Coronary artery (tissue), 2 donors: ENCODE measurements around the gene COL26A1.

Experiments used
- DNase-seq: peaks from one replicate; pipeline ENCODE4 v3.0.0-alpha.2; 2017; ENCODE audit warnings: low spot score
- H3K27ac ChIP-seq, 2 donors: fragments of 200-600 bp; sonication (generic); one replicate each; pipeline ENCODE4 v1.5.1; 2016 to 2019
- H3K4me3 ChIP-seq: fragments of 200-600 bp; sonication (generic); 2 replicates; pipeline ENCODE4 v1.5.1; 2016; ENCODE audit warnings: mild to moderate bottlenecking, moderate library complexity
- CTCF ChIP-seq: fragments of 200-600 bp; sonication (generic); IDR thresholded peaks from one replicate; pipeline ENCODE4 v1.5.1; 2019; ENCODE audit warnings: antibody characterized with exemption

Gene COL26A1

GRCh38 chr7:101536232-101536631, 173.6 kb downstream of the COL26A1 start:
- TF ChIP-seq CTCF = no peak
- no peak for DNase-seq
- Histone ChIP-seq H3K4me3 (no peak overlapping the region), H3K27ac (no peak overlapping the region)

GRCh38 chr7:101536668-101537067, 174.0 kb downstream of the COL26A1 start:
- TF ChIP-seq CTCF = no peak
- peak overlapping the region in 1 of 2 donors; percentile 66 for H3K27ac ChIP-seq
- DNase-seq = no peak
- no peak overlapping the region for H3K4me3 ChIP-seq

GRCh38 chr7:101537205-101537604, 174.5 kb downstream of the COL26A1 start:
- no peak for TF ChIP-seq CTCF
- no peak overlapping the region for H3K4me3 ChIP-seq
- no peak for DNase-seq
- H3K27ac ChIP-seq = peak overlapping the region in 1 of 2 donors; percentile 66

GRCh38 chr7:101537935-101538595, 175.4 kb downstream of the COL26A1 start:
- TF ChIP-seq CTCF = no peak
- peak overlapping the region in 1 of 2 donors; percentile 66 for H3K27ac ChIP-seq
- DNase-seq = no peak
- no peak overlapping the region for H3K4me3 ChIP-seq

- TF ChIP-seq CTCF = peak; percentile 81
- no peak for DNase-seq
- H3K27ac ChIP-seq = peak overlapping the region in 1 of 2 donors; percentile 40
These were observed 176.2 kb downstream of the COL26A1 start for GRCh38 chr7:101538596-101539459.

GRCh38 chr7:101539784-101540183, 177.1 kb downstream of the COL26A1 start:
- TF ChIP-seq CTCF = no peak
- Histone ChIP-seq H3K27ac (no peak overlapping the region), H3K4me3 (no peak overlapping the region)
- DNase-seq = no peak

More at GRCh38 chr7:101538596-101539459, 176.2 kb downstream of the COL26A1 start:
- H3K4me3 ChIP-seq = no peak overlapping the region
